Thymus (tissue), 11 donors: ENCODE measurements around the gene BRWD1. TPM values are rescaled to one million over a fixed set of nuclear protein-coding genes. Genes with fewer than 3 reads are reported as not detected.

ENCODE experiments used
- DNase-seq, 9 donors: peaks; one replicate each; pipeline ENCODE4 v3.0.0-alpha.2; 2013; ENCODE audit warnings: low spot score in 9 of 9, low read depth in 6 of 9, missing footprints in 1 of 9
- H3K27ac ChIP-seq, 2 donors: one replicate each; pipeline ENCODE4 v1.5.1; 2013; ENCODE audit warnings: control low read depth in 1 of 2, low read depth in 1 of 2, low read length in 1 of 2, mild to moderate bottlenecking in 1 of 2, moderate library complexity in 1 of 2
- H3K27me3 ChIP-seq, 2 donors: one replicate each; pipeline ENCODE4 v1.5.1; 2013; ENCODE audit warnings: low read length in 1 of 2; ENCODE audit not compliant: control insufficient read depth in 2 of 2, insufficient read depth in 1 of 2
- H3K36me3 ChIP-seq, 2 donors: one replicate each; pipeline ENCODE4 v1.5.1; 2013; ENCODE audit warnings: low read length in 1 of 2, mild to moderate bottlenecking in 1 of 2, moderate library complexity in 1 of 2; ENCODE audit not compliant: control insufficient read depth in 2 of 2, insufficient read depth in 2 of 2
- H3K4me1 ChIP-seq, 2 donors: one replicate each; pipeline ENCODE4 v1.5.1; 2013; ENCODE audit warnings: low read length in 2 of 2; ENCODE audit not compliant: control insufficient read depth in 2 of 2, insufficient read depth in 2 of 2
- H3K4me3 ChIP-seq, 2 donors: one replicate each; pipeline ENCODE4 v1.5.1; 2013; ENCODE audit warnings: low read length in 2 of 2, control low read depth in 1 of 2, mild to moderate bottlenecking in 1 of 2
- H3K9me3 ChIP-seq, 2 donors: one replicate each; pipeline ENCODE4 v1.5.1; 2013; ENCODE audit warnings: low read length in 1 of 2, mild to moderate bottlenecking in 1 of 2; ENCODE audit not compliant: control insufficient read depth in 2 of 2, insufficient read depth in 1 of 2
- WGBS: extraction: QIAGEN DNeasy Blood & Tissue Kit; methylation state at CpG from one replicate; pipeline ENCODE4 v1.1.7; 2013; 5-methylcytosine and 5-hydroxymethylcytosine counted together
- polyA plus RNA-seq: library from polyadenylated mRNA; stranded (reverse); fragments of 200-250 nt; gene quantifications from one replicate; pipeline ENCODE4 v1.2.3, GENCODE V29; 2013
- total RNA-seq: library from RNA; stranded (reverse); fragments of 120-200 nt; gene quantifications from one replicate; pipeline ENCODE4 v1.2.4, GENCODE V29; 2013
- donor health status: healthy.

BRWD1 gene
- total and polyA plus RNA-seq, 2 donors, result 25.1 to 35.1 TPM

DNA sequence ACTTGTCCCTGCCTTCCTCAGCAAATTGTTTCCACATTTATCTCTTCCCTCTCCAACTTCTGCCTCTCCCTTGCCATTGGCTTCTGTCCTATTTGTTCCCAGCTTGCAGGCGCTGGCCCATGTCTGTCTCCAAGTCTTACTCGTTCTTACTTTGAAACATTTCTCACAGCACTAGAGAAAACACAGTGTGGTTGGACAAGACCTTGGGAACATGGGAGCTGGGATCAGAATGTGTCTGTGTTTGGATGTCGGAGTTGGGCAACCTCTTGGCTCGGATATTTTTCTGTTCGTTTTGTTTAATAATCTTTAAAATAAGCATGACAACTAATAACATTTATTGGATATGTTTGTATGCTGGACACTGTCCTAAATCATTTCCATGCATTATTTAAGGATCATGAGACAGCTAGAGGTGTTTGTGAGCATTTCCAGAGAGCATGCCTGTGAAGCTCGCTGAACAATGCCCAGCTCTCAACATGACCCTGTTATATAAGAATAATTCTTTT is 5.9 kb upstream of the BRWD1 start:
- no peak overlapping the region for H3K27ac ChIP-seq
- no peaks in the 10 kb centered on the region for H3K36me3 ChIP-seq
- no peaks in the 10 kb centered on the region for H3K27me3 ChIP-seq
- no peaks in the 10 kb centered on the region for H3K9me3 ChIP-seq
- no peak overlapping the region for H3K4me3 ChIP-seq
- WGBS, result 94% methylated on average over 6 of the region's 6 CpGs
- H3K4me1 ChIP-seq, result peaks cover 4 to 14% of the 10 kb centered on the region in 2 donors
- no peak for DNase-seq

DNA sequence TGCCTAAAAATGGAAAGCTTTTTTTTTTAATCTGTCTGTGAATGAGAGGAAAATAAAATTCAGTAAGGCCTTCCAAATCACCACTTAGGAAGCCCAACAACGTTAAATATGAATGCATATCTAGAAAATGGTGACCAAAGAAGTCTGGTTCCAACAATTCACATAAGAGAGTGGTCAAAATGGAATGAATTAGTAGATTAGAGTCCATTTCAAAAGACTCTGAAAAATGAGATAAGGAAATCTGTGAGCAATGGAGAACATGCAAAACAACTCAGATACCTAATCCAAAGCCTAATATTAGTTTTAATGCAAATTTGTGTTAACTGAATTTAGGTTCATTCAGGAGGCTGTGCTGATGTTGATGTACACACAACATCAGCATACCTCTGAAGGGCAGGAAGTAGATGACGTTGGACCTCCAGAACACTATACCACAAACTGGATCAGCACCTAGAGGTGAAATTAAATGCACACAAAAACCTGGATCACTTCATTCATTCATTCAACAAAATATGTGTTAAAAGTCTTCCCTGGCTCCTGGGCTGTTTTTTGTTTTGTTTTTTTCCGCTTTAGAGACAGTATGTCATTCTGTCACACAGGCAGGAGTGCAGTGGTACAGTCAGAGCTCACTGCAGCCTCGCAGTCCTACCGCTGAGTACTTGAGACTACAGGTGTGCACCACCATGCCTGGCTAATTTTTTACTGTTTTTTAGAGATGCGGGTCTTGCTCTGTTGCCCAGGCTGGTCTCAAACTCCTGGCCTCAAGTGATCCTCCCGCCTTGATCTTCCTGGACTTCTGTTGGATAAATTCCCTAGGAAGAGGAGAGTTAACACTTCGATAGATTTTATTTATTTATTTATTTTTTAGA is 4.9 kb upstream of the BRWD1 start:
- Histone ChIP-seq H3K27me3 (no peaks in the 10 kb centered on the region), H3K9me3 (no peaks in the 10 kb centered on the region), H3K4me1 (peaks cover 5 to 15% of the 10 kb centered on the region in 2 donors), H3K36me3 (no peaks in the 10 kb centered on the region), H3K4me3 (no peak overlapping the region), H3K27ac (no peak overlapping the region)
- DNase-seq, result no peak
- 95% methylated on average over 8 of the region's 8 CpGs for WGBS

- Histone ChIP-seq H3K4me1 (peaks cover 5 to 15% of the 10 kb centered on the region in 2 donors), H3K27ac (no peak overlapping the region), H3K4me3 (no peak overlapping the region), H3K27me3 (no peaks in the 10 kb centered on the region), H3K36me3 (no peaks in the 10 kb centered on the region), H3K9me3 (no peaks in the 10 kb centered on the region)
- WGBS, result 86% methylated on average over 11 of the region's 11 CpGs
- no peak for DNase-seq
These were observed 4.0 kb upstream of the BRWD1 start for GRCh38 chr21:39317134-39318090.

DNA sequence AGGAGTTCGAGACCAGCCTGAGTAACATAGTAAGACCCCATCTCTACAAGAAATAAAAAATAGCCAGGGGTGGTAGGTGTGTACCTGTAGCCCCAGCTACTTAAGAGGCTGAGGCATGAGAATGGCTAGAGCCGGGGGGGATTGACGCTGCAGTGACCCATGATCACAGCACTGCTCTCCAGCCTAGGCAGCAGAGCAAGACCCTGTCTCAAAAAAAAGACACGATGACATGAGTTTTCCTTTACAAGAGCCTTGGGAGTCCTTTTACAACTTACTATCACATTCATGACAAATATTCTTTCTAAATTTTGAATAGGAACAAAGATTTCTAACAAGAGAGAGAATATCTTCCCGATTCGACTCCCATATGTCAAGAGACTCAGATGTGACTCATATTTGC is 3.3 kb upstream of the BRWD1 start:
- Histone ChIP-seq H3K36me3 (no peaks in the 10 kb centered on the region), H3K9me3 (no peaks in the 10 kb centered on the region), H3K4me3 (no peak overlapping the region), H3K4me1 (peaks cover 5 to 15% of the 10 kb centered on the region in 2 donors), H3K27ac (no peak overlapping the region), H3K27me3 (no peaks in the 10 kb centered on the region)
- DNase-seq, result no peak
- WGBS, result 97% methylated on average over 6 of the region's 6 CpGs

GRCh38 chr21:39315603-39316445 is 2.4 kb upstream of the BRWD1 start:
- Histone ChIP-seq H3K4me3 (no peak overlapping the region), H3K9me3 (no peaks in the 10 kb centered on the region), H3K4me1 (peaks cover 5 to 15% of the 10 kb centered on the region in 2 donors), H3K27me3 (no peaks in the 10 kb centered on the region), H3K36me3 (peaks cover 5% of the 10 kb centered on the region in 2 donors), H3K27ac (peak overlapping the region in 1 of 2 donors; percentile 36)
- 61% methylated on average over 9 of the region's 9 CpGs for WGBS
- DNase-seq, result peak in 2 of 9 donors; percentile 4 to 12

DNA sequence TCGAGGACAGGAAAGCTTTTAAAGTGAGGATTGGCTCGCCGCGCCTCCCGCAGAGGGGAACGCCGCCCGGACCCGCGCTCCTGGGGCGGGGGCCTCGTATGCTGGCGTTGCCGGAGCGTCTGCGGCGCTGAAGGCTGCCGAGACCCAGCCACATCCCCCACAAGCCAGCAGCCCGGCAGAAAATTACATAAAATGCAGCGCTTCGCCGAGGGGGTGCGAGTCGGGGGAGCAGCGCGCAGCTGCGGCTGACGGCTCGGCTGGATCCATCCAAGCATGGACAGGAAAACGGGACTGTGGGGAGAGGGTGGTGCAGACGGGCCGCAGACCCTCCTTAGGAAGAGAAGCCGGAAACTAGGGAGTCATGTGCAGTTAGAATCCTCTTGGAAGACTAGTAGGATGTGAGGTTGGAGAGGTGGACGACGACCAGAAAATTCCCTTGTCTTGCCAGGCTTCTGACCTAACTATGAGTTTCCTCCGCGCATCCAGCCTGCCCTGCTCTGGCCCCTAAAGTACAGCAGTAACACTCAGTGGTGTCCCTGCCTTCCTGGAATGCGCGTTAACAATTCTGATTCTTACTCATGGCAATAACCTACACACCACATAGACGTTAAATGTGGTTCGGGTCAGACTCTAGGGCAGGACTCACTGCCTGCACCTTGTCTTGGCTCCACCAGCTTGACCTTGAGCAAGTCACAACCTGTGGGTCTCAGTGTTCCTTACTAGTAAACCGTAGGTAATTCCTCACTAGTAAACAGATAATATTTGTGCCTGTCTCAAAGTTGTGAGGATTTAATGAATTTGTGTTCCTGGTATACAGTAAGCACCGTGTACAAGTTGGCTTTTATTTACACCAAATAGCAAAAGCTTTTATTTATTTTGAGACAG is 953 bp upstream of the BRWD1 start:
- WGBS, result 5% methylated on average over 43 of the region's 43 CpGs
- peak overlapping the region; percentile 88 to 96 for H3K27ac ChIP-seq
- peak overlapping the region; percentile 76 to 98 for H3K4me3 ChIP-seq
- no peaks in the 10 kb centered on the region for H3K27me3 ChIP-seq
- no peaks in the 10 kb centered on the region for H3K9me3 ChIP-seq
- peaks cover 7 to 15% of the 10 kb centered on the region in 2 donors for H3K36me3 ChIP-seq
- H3K4me1 ChIP-seq, result peaks cover 5 to 15% of the 10 kb centered on the region in 2 donors
- peak in 4 of 9 donors; percentile 37 to 74 (median 46) for DNase-seq

- H3K4me3 ChIP-seq, result peak overlapping the region; percentile 76 to 98
- WGBS, result 1% methylated on average over 71 of the region's 71 CpGs
- H3K9me3 ChIP-seq, result no peaks in the 10 kb centered on the region
- H3K36me3 ChIP-seq, result peaks cover 14 to 18% of the 10 kb centered on the region in 2 donors
- no peaks in the 10 kb centered on the region for H3K27me3 ChIP-seq
- H3K4me1 ChIP-seq, result peaks cover 5 to 15% of the 10 kb centered on the region in 2 donors
- H3K27ac ChIP-seq, result peak overlapping the region; percentile 76 to 96
- peak in 5 of 9 donors; percentile 9 to 37 (median 34) for DNase-seq
These were observed 326 bp downstream of the BRWD1 start for GRCh38 chr21:39313042-39313570.
